Stomach (tissue), 4 donors: ENCODE measurements around the gene NCS1.

ENCODE experiments used
- CTCF ChIP-seq, 7 experiments: fragments of 450-650 bp in 4 of 7; fragments of 200-600 bp in 3 of 7; sonication (generic) in 3 of 7; IDR thresholded peaks; one replicate each; pipeline ENCODE4 v1.5.1; 2016 to 2019; ENCODE audit warnings: antibody characterized with exemption in 7 of 7, control low read depth in 2 of 7, mild to moderate bottlenecking in 1 of 7
- POLR2A ChIP-seq, 4 donors: fragments of 450-650 bp; IDR thresholded peaks; one replicate each; pipeline ENCODE4 v1.6.1; 2016; ENCODE audit warnings: antibody characterized with exemption in 4 of 4, control low read depth in 2 of 4, mild to moderate bottlenecking in 1 of 4, moderate library complexity in 1 of 4
- POLR2AphosphoS5 ChIP-seq, 3 donors: sonication (generic); formaldehyde crosslinking; IDR thresholded peaks; one replicate each; pipeline ENCODE4 v1.6.1; 2016; ENCODE audit warnings: antibody characterized with exemption in 3 of 3

- TF ChIP-seq POLR2A (IDR thresholded peaks at IDR 0.05) (no peak), CTCF (IDR thresholded peaks at IDR 0.05) (no peak), POLR2AphosphoS5 (IDR thresholded peaks at IDR 0.05) (no peak)
Observed at GRCh38 chr9:130232899-130233586, 60.8 kb downstream of the NCS1 start.
